HG02763 (cell line): ENCODE results near the gene SMDT1.
A peak's percentile ranks its signal among the peaks of the same experiment; 100 is the strongest.
"Not testable (repeated sequence)": the region's sequence is repeated elsewhere in the genome, so short reads cannot be mapped to it uniquely, and the experiment has no call there.

ENCODE experiments used
- ATAC-seq: cut with Tn5 transposase; IDR thresholded peaks from one replicate; pipeline ENCODE4 v1.9.1; 2021; ENCODE audit warnings: mild to moderate bottlenecking, moderate library complexity; ENCODE audit not compliant: unreplicated experiment

Gene SMDT1

GRCh38 chr22:42070517-42071422 lies 8.7 kb upstream of the SMDT1 start, which contains the start of gene NAGA:
NAGA (minus strand) TSS chr22:42070812; CDS start chr22:42070297, 515 bp downstream.
- peak; percentile 87 for ATAC-seq

GRCh38 chr22:42071508-42071907 lies 8.0 kb upstream of the SMDT1 start:
- not testable (repeated sequence) for ATAC-seq

GRCh38 chr22:42072606-42073330 lies 6.7 kb upstream of the SMDT1 start:
- ATAC-seq, result no peak

- no peak for ATAC-seq
Observed at GRCh38 chr22:42073621-42074041, 5.9 kb upstream of the SMDT1 start.

GRCh38 chr22:42074132-42074811 lies 5.2 kb upstream of the SMDT1 start, which contains the start of gene PHETA2:
PHETA2 (plus strand) TSS chr22:42074248; CDS start chr22:42077294, 3,046 bp downstream.
- ATAC-seq, result no peak

GRCh38 chr22:42074846-42075676 lies 4.4 kb upstream of the SMDT1 start:
- no peak for ATAC-seq

- ATAC-seq, result no peak
Observed at GRCh38 chr22:42076764-42077485, 2.6 kb upstream of the SMDT1 start.

GRCh38 chr22:42077486-42078125 lies 1.9 kb upstream of the SMDT1 start:
- no peak for ATAC-seq

- peak; percentile 1 for ATAC-seq
Observed at GRCh38 chr22:42078469-42079318, 806 bp upstream of the SMDT1 start.

GRCh38 chr22:42080287-42080686 lies 787 bp downstream of the SMDT1 start:
- no peak for ATAC-seq

GRCh38 chr22:42083119-42083518 lies 3.6 kb downstream of the SMDT1 start:
- ATAC-seq, result no peak

GRCh38 chr22:42084874-42085273 lies 5.4 kb downstream of the SMDT1 start:
- no peak for ATAC-seq

- no peak for ATAC-seq
Observed at GRCh38 chr22:42086051-42086450, 6.6 kb downstream of the SMDT1 start.

- peak; percentile 89 for ATAC-seq
Observed at GRCh38 chr22:42090596-42091454, 11.3 kb downstream of the SMDT1 start, which contains the start of gene NDUFA6. NDUFA6 (minus strand) TSS chr22:42090772; CDS start chr22:42090744, 28 bp downstream.

- no peak for ATAC-seq
Observed at GRCh38 chr22:42091455-42091782, 11.9 kb downstream of the SMDT1 start.

GRCh38 chr22:42101199-42101598 lies 21.7 kb downstream of the SMDT1 start:
- no peak for ATAC-seq

GRCh38 chr22:42104332-42104860 lies 24.9 kb downstream of the SMDT1 start:
- ATAC-seq, result not testable (repeated sequence)
